ENCODE results near the gene PTGER3.
"Not testable (repeated sequence)": the region's sequence is repeated elsewhere in the genome, so short reads cannot be mapped to it uniquely, and the experiment has no call there.

The PTGER3 gene

DNA sequence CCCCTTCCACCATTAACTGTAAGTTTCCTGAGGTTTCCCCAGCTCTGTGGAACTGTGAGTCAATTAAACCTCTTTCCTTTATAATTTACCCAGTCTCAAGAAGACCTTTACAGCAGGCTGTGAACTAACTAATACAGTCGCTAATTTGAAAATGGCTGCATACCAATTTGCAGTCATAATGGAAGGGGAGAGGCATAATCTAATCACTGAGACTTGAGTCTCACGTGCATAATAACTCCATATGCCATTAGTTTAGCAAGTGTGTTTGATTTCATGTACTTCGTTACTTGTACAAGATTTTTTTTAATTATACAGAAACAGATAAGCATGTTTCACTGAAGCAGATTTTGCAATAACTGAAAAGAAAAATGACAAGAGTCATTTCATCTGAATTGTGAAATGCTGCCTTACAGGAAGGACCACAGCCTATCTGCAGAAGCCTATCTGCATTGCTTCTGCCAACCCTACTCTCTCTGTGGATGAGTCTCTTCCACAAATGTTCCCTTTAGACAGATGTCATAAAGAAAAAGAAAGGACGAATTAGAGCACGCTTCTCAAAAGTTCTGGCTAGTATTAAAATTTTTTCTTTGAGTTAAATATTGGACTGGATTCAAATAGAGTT, 99.1 kb downstream of the PTGER3 start:
- Histone ChIP-seq H3K9me3 (ENCODE audit: severe bottlenecking) (no peaks in the 10 kb centered on the region), H3K4me3 (ENCODE audit: severe bottlenecking) (no peak overlapping the region), H3K36me3 (ENCODE audit: low read depth) (no peaks in the 10 kb centered on the region), H3K27ac (ENCODE audit: poor library complexity, severe bottlenecking) (no peak overlapping the region), H3K27me3 (ENCODE audit: insufficient read depth, poor library complexity, severe bottlenecking) (peaks cover 3% of the 10 kb centered on the region), H3K4me1 (ENCODE audit: insufficient read depth, poor library complexity, severe bottlenecking) (no peaks in the 10 kb centered on the region)
- TF ChIP-seq, protein P1, sequence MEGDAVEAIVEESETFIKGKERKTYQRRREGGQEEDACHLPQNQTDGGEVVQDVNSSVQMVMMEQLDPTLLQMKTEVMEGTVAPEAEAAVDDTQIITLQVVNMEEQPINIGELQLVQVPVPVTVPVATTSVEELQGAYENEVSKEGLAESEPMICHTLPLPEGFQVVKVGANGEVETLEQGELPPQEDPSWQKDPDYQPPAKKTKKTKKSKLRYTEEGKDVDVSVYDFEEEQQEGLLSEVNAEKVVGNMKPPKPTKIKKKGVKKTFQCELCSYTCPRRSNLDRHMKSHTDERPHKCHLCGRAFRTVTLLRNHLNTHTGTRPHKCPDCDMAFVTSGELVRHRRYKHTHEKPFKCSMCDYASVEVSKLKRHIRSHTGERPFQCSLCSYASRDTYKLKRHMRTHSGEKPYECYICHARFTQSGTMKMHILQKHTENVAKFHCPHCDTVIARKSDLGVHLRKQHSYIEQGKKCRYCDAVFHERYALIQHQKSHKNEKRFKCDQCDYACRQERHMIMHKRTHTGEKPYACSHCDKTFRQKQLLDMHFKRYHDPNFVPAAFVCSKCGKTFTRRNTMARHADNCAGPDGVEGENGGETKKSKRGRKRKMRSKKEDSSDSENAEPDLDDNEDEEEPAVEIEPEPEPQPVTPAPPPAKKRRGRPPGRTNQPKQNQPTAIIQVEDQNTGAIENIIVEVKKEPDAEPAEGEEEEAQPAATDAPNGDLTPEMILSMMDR (IDR thresholded peaks at IDR 0.05; ENCODE audit: poor library complexity, severe bottlenecking) = no peak
- no peak for DNase-seq (ENCODE audit: low spot score)
- ATAC-seq (ENCODE audit: low read depth) = no peak

DNA sequence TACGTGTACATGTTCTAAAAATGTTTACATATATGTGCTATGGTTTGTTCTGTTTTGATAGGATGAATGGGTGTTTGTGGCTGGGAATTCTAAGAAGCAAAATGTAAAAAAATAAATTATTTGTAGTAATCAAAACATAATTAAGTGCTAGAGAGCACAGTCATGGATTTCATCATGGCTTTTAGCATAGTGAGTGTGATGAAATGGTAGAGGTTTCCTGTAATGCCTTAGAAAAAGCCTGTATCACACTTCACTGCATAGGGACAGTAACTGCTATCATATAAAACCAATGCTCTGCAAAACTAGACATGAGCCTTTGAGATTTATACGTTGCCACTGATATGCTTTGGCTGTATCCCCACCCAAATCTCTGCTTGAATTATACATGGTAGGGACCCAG, 99.8 kb downstream of the PTGER3 start:
- peaks cover 3% of the 10 kb centered on the region for H3K27me3 ChIP-seq (ENCODE audit: insufficient read depth, poor library complexity, severe bottlenecking)
- no peaks in the 10 kb centered on the region for H3K4me1 ChIP-seq (ENCODE audit: insufficient read depth, poor library complexity, severe bottlenecking)
- no peaks in the 10 kb centered on the region for H3K9me3 ChIP-seq (ENCODE audit: severe bottlenecking)
- TF ChIP-seq, protein P1 (IDR thresholded peaks at IDR 0.05; ENCODE audit: poor library complexity, severe bottlenecking) = no peak
- no peaks in the 10 kb centered on the region for H3K36me3 ChIP-seq (ENCODE audit: low read depth)
- ATAC-seq (ENCODE audit: low read depth) = no peak
- no peak overlapping the region for H3K4me3 ChIP-seq (ENCODE audit: severe bottlenecking)
- H3K27ac ChIP-seq (ENCODE audit: poor library complexity, severe bottlenecking) = no peak overlapping the region
- no peak for DNase-seq (ENCODE audit: low spot score)

GRCh38 chr1:70945676-70946075, 101.9 kb downstream of the PTGER3 start:
- Histone ChIP-seq H3K36me3 (ENCODE audit: low read depth) (no peaks in the 10 kb centered on the region), H3K9me3 (ENCODE audit: severe bottlenecking) (no peaks in the 10 kb centered on the region), H3K4me3 (ENCODE audit: severe bottlenecking) (no peak overlapping the region), H3K4me1 (ENCODE audit: insufficient read depth, poor library complexity, severe bottlenecking) (no peaks in the 10 kb centered on the region), H3K27me3 (ENCODE audit: insufficient read depth, poor library complexity, severe bottlenecking) (no peaks in the 10 kb centered on the region), H3K27ac (ENCODE audit: poor library complexity, severe bottlenecking) (no peak overlapping the region)
- no peak for DNase-seq (ENCODE audit: low spot score)
- TF ChIP-seq, protein P1 (IDR thresholded peaks at IDR 0.05; ENCODE audit: poor library complexity, severe bottlenecking) = no peak
- no peak for ATAC-seq (ENCODE audit: low read depth)

DNA sequence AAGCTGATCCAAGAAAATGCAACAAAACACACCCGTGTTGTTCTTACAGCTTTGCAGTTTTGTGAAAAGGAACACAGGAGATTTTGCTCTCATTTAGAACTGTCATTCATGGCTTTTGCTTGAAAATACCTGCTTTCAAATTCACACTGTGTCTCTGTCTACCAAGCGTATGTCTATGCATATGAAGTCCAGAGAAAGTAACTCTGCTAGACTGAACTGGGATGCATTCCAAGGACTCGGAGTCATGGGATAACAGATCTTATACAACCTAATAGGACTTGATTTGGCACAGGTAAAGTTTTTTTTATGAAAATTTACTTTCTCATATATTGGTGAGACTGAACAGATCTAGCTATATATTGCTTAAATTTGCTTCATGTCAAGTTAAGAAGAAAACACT, 102.4 kb downstream of the PTGER3 start:
- Histone ChIP-seq H3K27me3 (ENCODE audit: insufficient read depth, poor library complexity, severe bottlenecking) (no peaks in the 10 kb centered on the region), H3K36me3 (ENCODE audit: low read depth) (no peaks in the 10 kb centered on the region), H3K9me3 (ENCODE audit: severe bottlenecking) (no peaks in the 10 kb centered on the region), H3K27ac (ENCODE audit: poor library complexity, severe bottlenecking) (no peak overlapping the region), H3K4me3 (ENCODE audit: severe bottlenecking) (no peak overlapping the region), H3K4me1 (ENCODE audit: insufficient read depth, poor library complexity, severe bottlenecking) (no peaks in the 10 kb centered on the region)
- DNase-seq (ENCODE audit: low spot score) (no peak), ATAC-seq (ENCODE audit: low read depth) (no peak)
- TF ChIP-seq, protein P1 (IDR thresholded peaks at IDR 0.05; ENCODE audit: poor library complexity, severe bottlenecking) = no peak

DNA sequence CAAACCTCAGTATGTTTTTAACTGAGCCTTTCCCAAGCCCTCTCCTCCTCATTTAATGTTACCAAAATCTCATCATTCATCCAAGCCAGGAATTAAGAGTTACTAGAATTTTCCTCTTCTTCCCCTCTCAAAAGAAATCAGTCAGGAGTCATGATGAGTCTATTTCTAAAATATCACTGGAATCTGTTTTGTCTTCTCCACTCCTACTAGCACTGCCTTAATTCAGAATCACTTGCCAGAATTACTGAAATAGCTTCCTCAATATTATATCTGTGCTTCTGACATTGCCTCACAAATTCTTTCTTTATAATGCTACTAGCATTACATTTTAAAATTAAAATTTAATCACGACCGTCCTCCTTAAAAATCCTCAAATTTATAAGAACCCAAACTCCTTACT, 106.1 kb downstream of the PTGER3 start:
- H3K27ac ChIP-seq (ENCODE audit: poor library complexity, severe bottlenecking) = no peak overlapping the region
- H3K4me1 ChIP-seq (ENCODE audit: insufficient read depth, poor library complexity, severe bottlenecking) = no peaks in the 10 kb centered on the region
- no peak overlapping the region for H3K4me3 ChIP-seq (ENCODE audit: severe bottlenecking)
- ATAC-seq (ENCODE audit: low read depth) (no peak), DNase-seq (ENCODE audit: low spot score) (no peak)
- H3K36me3 ChIP-seq (ENCODE audit: low read depth) = no peaks in the 10 kb centered on the region
- no peaks in the 10 kb centered on the region for H3K27me3 ChIP-seq (ENCODE audit: insufficient read depth, poor library complexity, severe bottlenecking)
- no peaks in the 10 kb centered on the region for H3K9me3 ChIP-seq (ENCODE audit: severe bottlenecking)
- TF ChIP-seq, protein P1 (IDR thresholded peaks at IDR 0.05; ENCODE audit: poor library complexity, severe bottlenecking) = no peak

GRCh38 chr1:70940398-70940797, 107.2 kb downstream of the PTGER3 start:
- not testable (repeated sequence) for H3K4me3 ChIP-seq (ENCODE audit: severe bottlenecking); H3K9me3 ChIP-seq (ENCODE audit: severe bottlenecking); ATAC-seq (ENCODE audit: low read depth); H3K27me3 ChIP-seq (ENCODE audit: insufficient read depth, poor library complexity, severe bottlenecking); H3K27ac ChIP-seq (ENCODE audit: poor library complexity, severe bottlenecking); H3K36me3 ChIP-seq (ENCODE audit: low read depth); H3K4me1 ChIP-seq (ENCODE audit: insufficient read depth, poor library complexity, severe bottlenecking); DNase-seq (ENCODE audit: low spot score)

Data from RWPE2 (cell line).